CD4-positive, alpha-beta T cell (primary cell): ENCODE results near the gene RAB5A. TPM values are rescaled to one million over a fixed set of nuclear protein-coding genes. Genes with fewer than 3 reads are reported as not detected.
"Not testable (repeated sequence)": the region's sequence is repeated elsewhere in the genome, so short reads cannot be mapped to it uniquely, and the experiment has no call there.

ENCODE experiments used
- ATAC-seq: fragments of 200-7000 bp; cut with Tn5 transposase; one replicate; pipeline ENCODE4 v1.10.0; 2022; ENCODE audit warnings: mild to moderate bottlenecking; ENCODE audit not compliant: poor library complexity
- CTCF ChIA-PET: fragments of 350-600 bp; sonication (Branson Sonifier 250); formaldehyde crosslinking; loops from one replicate; lab custom pipeline; 2021; ENCODE audit warnings: antibody characterized with exemption, inconsistent platforms; lab: Charles Lee
- POLR2A ChIA-PET: fragments of 350-600 bp; sonication (Branson Sonifier 250); formaldehyde crosslinking; loops from one replicate; lab custom pipeline; 2021; ENCODE audit warnings: antibody characterized with exemption, inconsistent platforms; lab: Charles Lee
- DNase-seq, 14 experiments: peaks; one replicate each; pipeline ENCODE4 v3.0.0-alpha.2; 2013 to 2020; ENCODE audit warnings: mixed read lengths in 2 of 14
- H3K27ac ChIP-seq, 2 donors: one replicate each; pipeline versions ENCODE4 v1.5.1 to v1.7.0; 2013; ENCODE audit warnings: low read length in 2 of 2, low read depth in 1 of 2, mild to moderate bottlenecking in 1 of 2
- H3K27me3 ChIP-seq, 2 experiments: 1 replicate in 1 of 2; 2 replicates in 1 of 2; pipeline versions ENCODE4 v1.6.1 to v1.7.0; 2013; ENCODE audit warnings: low read length in 2 of 2, control low read depth in 1 of 2, mild to moderate bottlenecking in 1 of 2, moderate library complexity in 1 of 2; ENCODE audit not compliant: insufficient read depth in 2 of 2, control insufficient read depth in 1 of 2
- H3K36me3 ChIP-seq: one replicate; pipeline ENCODE4 v1.6.1; 2013; ENCODE audit warnings: low read length, control low read depth; ENCODE audit not compliant: insufficient read depth
- H3K4me1 ChIP-seq: one replicate; pipeline ENCODE4 v1.6.1; 2013; ENCODE audit warnings: low read length, control low read depth; ENCODE audit not compliant: insufficient read depth
- H3K4me3 ChIP-seq: one replicate; pipeline ENCODE4 v1.5.1; 2013; ENCODE audit warnings: mild to moderate bottlenecking, low read length, moderate library complexity
- H3K9me3 ChIP-seq, 2 experiments: 1 replicate in 1 of 2; 2 replicates in 1 of 2; pipeline versions ENCODE4 v1.6.1 to v1.7.0; 2013; ENCODE audit warnings: low read length in 2 of 2, mild to moderate bottlenecking in 2 of 2, control low read depth in 1 of 2, moderate library complexity in 1 of 2; ENCODE audit not compliant: control insufficient read depth in 1 of 2, insufficient read depth in 1 of 2
- H3K27ac Mint-ChIP-seq: one replicate; pipeline ENCODE4 v1.8.0; 2020; ENCODE audit warnings: mixed read lengths
- H3K27me3 Mint-ChIP-seq: one replicate; pipeline ENCODE4 v1.8.0; 2021; ENCODE audit warnings: mixed read lengths
- H3K36me3 Mint-ChIP-seq: one replicate; pipeline ENCODE4 v1.8.0; 2021; ENCODE audit warnings: low read depth, mixed read lengths
- H3K4me1 Mint-ChIP-seq: one replicate; pipeline ENCODE4 v1.8.0; 2021; ENCODE audit warnings: low read depth, mixed read lengths
- H3K4me3 Mint-ChIP-seq: one replicate; pipeline ENCODE4 v1.8.0; 2020; ENCODE audit warnings: mild to moderate bottlenecking, mixed read lengths
- H3K9me3 Mint-ChIP-seq: one replicate; pipeline ENCODE4 v1.8.0; 2020; ENCODE audit warnings: mixed read lengths
- CTCF ChIP-seq: fragments of 200-600 bp; IDR thresholded peaks from one replicate; pipeline ENCODE4 v1.8.0; 2022; ENCODE audit warnings: antibody characterized with exemption, mild to moderate bottlenecking
- intact Hi-C, 2 experiments: fragments of 100-400 bp; cut with DNase I in 1 of 2; cut with micrococcal nuclease in 1 of 2; formaldehyde crosslinking; loops; one replicate each; pipeline versions ENCODE4 v1.15.1 to v1.9.0; 2023 to 2025; cut with DNase I, micrococcal nuclease
- total RNA-seq, 174 experiments: library from RNA in 2 of 174; stranded (reverse) in 2 of 174; gene quantifications; one replicate each; pipeline ENCODE4 v1.2.3 and lab custom pipeline; 2021 to 2026

Gene RAB5A
- total RNA-seq, 2 experiments from 2014 or later, result 120 to 125 TPM

GRCh38 chr3:20013396-20013795, 66.5 kb downstream of the RAB5A start:
- H3K9me3 ChIP-seq, result peaks cover 0 to 3% of the 10 kb centered on the region in 2 experiments
- no peak overlapping the region for H3K27ac ChIP-seq
- Mint-ChIP-seq H3K9me3 (no peaks in the 10 kb centered on the region), H3K36me3 (no peaks in the 10 kb centered on the region), H3K4me1 (no peaks in the 10 kb centered on the region), H3K27ac (no peak overlapping the region), H3K4me3 (no peak overlapping the region), H3K27me3 (no peaks in the 10 kb centered on the region)
- no peaks in the 10 kb centered on the region for H3K27me3 ChIP-seq
- no peak for DNase-seq
- ATAC-seq, result no peak
- ChIA-PET POLR2A (no interaction called here), CTCF (no interaction called here)
- no peaks in the 10 kb centered on the region for H3K4me1 ChIP-seq
- no peak overlapping the region for H3K4me3 ChIP-seq
- H3K36me3 ChIP-seq, result no peaks in the 10 kb centered on the region
- TF ChIP-seq CTCF, result no peak
- intact Hi-C loops, result no loop called here

- Mint-ChIP-seq H3K27ac (no peak overlapping the region), H3K36me3 (no peaks in the 10 kb centered on the region), H3K4me3 (no peak overlapping the region), H3K9me3 (no peaks in the 10 kb centered on the region), H3K27me3 (no peaks in the 10 kb centered on the region), H3K4me1 (no peaks in the 10 kb centered on the region)
- H3K27me3 ChIP-seq, result no peaks in the 10 kb centered on the region
- CTCF ChIA-PET, result interaction anchor here (1.0 to 1.1 kb wide), 2 partner anchors 11 to 25 kb away, joined by 3 read pairs; partner anchors contain the start of gene KAT2B
- POLR2A ChIA-PET, result interaction anchor here (0.6 kb wide), 1 partner anchor 45 kb away, joined by 3 read pairs; no protein-coding TSS in a partner anchor
- ATAC-seq (no peak), DNase-seq (no peak)
- H3K4me1 ChIP-seq, result no peaks in the 10 kb centered on the region
- intact Hi-C loops, result no loop called here
- H3K27ac ChIP-seq, result no peak overlapping the region
- H3K4me3 ChIP-seq, result no peak overlapping the region
- no peaks in the 10 kb centered on the region for H3K36me3 ChIP-seq
- no peak for TF ChIP-seq CTCF
- peaks cover 0 to 3% of the 10 kb centered on the region in 2 experiments for H3K9me3 ChIP-seq
Observed at GRCh38 chr3:20015525-20015924, 68.6 kb downstream of the RAB5A start.

- H3K4me1 Mint-ChIP-seq, H3K4me3 Mint-ChIP-seq, H3K27ac Mint-ChIP-seq, H3K4me1 ChIP-seq, DNase-seq, H3K36me3 ChIP-seq, intact Hi-C loops, H3K9me3 Mint-ChIP-seq, H3K36me3 Mint-ChIP-seq, H3K4me3 ChIP-seq, H3K27me3 Mint-ChIP-seq, ATAC-seq, H3K27ac ChIP-seq, H3K27me3 ChIP-seq, H3K9me3 ChIP-seq: not testable (repeated sequence)
- CTCF ChIA-PET, result interaction anchor here (1.0 to 1.1 kb wide), 2 partner anchors 11 to 24 kb away, joined by 3 read pairs; partner anchors contain the start of gene KAT2B
- POLR2A ChIA-PET, result interaction anchor here (0.6 kb wide), 1 partner anchor 45 kb away, joined by 3 read pairs; no protein-coding TSS in a partner anchor
Observed at GRCh38 chr3:20016076-20016475, 69.2 kb downstream of the RAB5A start.
